Type B pancreatic cell (in vitro differentiated cells): ENCODE data around the gene IL32. TPM values are rescaled to one million over a fixed set of nuclear protein-coding genes. Genes with fewer than 3 reads are reported as not detected.
A peak's percentile ranks its signal among the peaks of the same experiment; 100 is the strongest.

ENCODE experiments used
- DNase-seq: peaks from one replicate; pipeline ENCODE4 v3.0.0; 2021; ENCODE audit warnings: mixed read lengths; ENCODE audit not compliant: unreplicated experiment; ENCODE audit errors: extremely low spot score
- H3K27ac Mint-ChIP-seq: 2 replicates; pipeline ENCODE4 v1.8.0; 2021; ENCODE audit warnings: mild to moderate bottlenecking, mixed read lengths
- H3K27me3 Mint-ChIP-seq: 2 replicates; pipeline ENCODE4 v1.8.0; 2021; ENCODE audit warnings: mixed read lengths
- H3K36me3 Mint-ChIP-seq: 2 replicates; pipeline ENCODE4 v1.8.0; 2021; ENCODE audit warnings: mixed read lengths
- H3K4me1 Mint-ChIP-seq: one replicate; pipeline ENCODE4 v1.8.0; 2021; ENCODE audit warnings: mixed read lengths; ENCODE audit not compliant: unreplicated experiment
- H3K4me3 Mint-ChIP-seq: 2 replicates; pipeline ENCODE4 v1.8.0; 2021; ENCODE audit warnings: mild to moderate bottlenecking, mixed read lengths
- H3K9me3 Mint-ChIP-seq: 2 replicates; pipeline ENCODE4 v1.8.0; 2021; ENCODE audit warnings: mixed read lengths
- CTCF ChIP-seq: fragments of 200-600 bp; sonication (generic); conservative IDR thresholded peaks from 2 replicates; pipeline ENCODE4 v1.5.0; 2021; ENCODE audit warnings: antibody characterized with exemption, mild to moderate bottlenecking
- total RNA-seq: library from RNA; stranded (reverse); gene quantifications from 2 replicates; pipeline ENCODE4 v1.2.1, GENCODE V29; 2021; ENCODE audit warnings: low replicate concordance

IL32 gene
- total RNA-seq, 1 donor from 2014 or later, result 12.7 TPM

GRCh38 chr16:3038896-3039295, 26.5 kb upstream of the IL32 start:
- TF ChIP-seq CTCF, result no peak
- no peaks in the 10 kb centered on the region for H3K9me3 Mint-ChIP-seq
- peaks cover 84% of the 10 kb centered on the region for H3K27me3 Mint-ChIP-seq
- no peak for DNase-seq
- no peaks in the 10 kb centered on the region for H3K4me1 Mint-ChIP-seq
- no peak overlapping the region for H3K4me3 Mint-ChIP-seq
- no peak overlapping the region for H3K27ac Mint-ChIP-seq
- no peaks in the 10 kb centered on the region for H3K36me3 Mint-ChIP-seq

GRCh38 chr16:3042376-3042775, 23.1 kb upstream of the IL32 start:
- Mint-ChIP-seq H3K4me3 (no peak overlapping the region), H3K27me3 (peaks cover 82% of the 10 kb centered on the region), H3K27ac (no peak overlapping the region), H3K9me3 (no peaks in the 10 kb centered on the region), H3K36me3 (no peaks in the 10 kb centered on the region), H3K4me1 (peaks cover 4% of the 10 kb centered on the region)
- no peak for DNase-seq
- TF ChIP-seq CTCF, result no peak

- H3K27me3 Mint-ChIP-seq, result peaks cover 81% of the 10 kb centered on the region
Measured at GRCh38 chr16:3044708-3045107, 20.7 kb upstream of the IL32 start.

GRCh38 chr16:3045758-3046640, 19.4 kb upstream of the IL32 start, which contains the start of gene MMP25:
Gene MMP25 (plus strand): TSS chr16:3046561. CDS start chr16:3046918, 357 bp downstream.
- no peaks in the 10 kb centered on the region for H3K9me3 Mint-ChIP-seq
- H3K4me1 Mint-ChIP-seq, result peaks cover 4% of the 10 kb centered on the region
- H3K36me3 Mint-ChIP-seq, result no peaks in the 10 kb centered on the region
- peak; percentile 73 for DNase-seq
- peak within 1 kb of the TSS; percentile 82 for H3K4me3 Mint-ChIP-seq
- TF ChIP-seq CTCF, result no peak
- H3K27ac Mint-ChIP-seq, result peak within 1 kb of the TSS; percentile 69
- H3K27me3 Mint-ChIP-seq, result peaks cover 80% of the 10 kb centered on the region

More at GRCh38 chr16:3044708-3045107, 20.7 kb upstream of the IL32 start:
- H3K27ac Mint-ChIP-seq, result no peak overlapping the region
- no peak for DNase-seq
- H3K4me1 Mint-ChIP-seq, result peaks cover 4% of the 10 kb centered on the region
- H3K36me3 Mint-ChIP-seq, result no peaks in the 10 kb centered on the region
- no peak for TF ChIP-seq CTCF
- peak overlapping the region; percentile 82 for H3K4me3 Mint-ChIP-seq
- no peaks in the 10 kb centered on the region for H3K9me3 Mint-ChIP-seq

- no peak overlapping the region for H3K27ac Mint-ChIP-seq
- H3K4me3 Mint-ChIP-seq, result peak overlapping the region; percentile 65
- H3K36me3 Mint-ChIP-seq, result no peaks in the 10 kb centered on the region
- peaks cover 79% of the 10 kb centered on the region for H3K27me3 Mint-ChIP-seq
- no peaks in the 10 kb centered on the region for H3K9me3 Mint-ChIP-seq
- H3K4me1 Mint-ChIP-seq, result peaks cover 4% of the 10 kb centered on the region
- DNase-seq, result peak; percentile 69
- no peak for TF ChIP-seq CTCF
Measured at GRCh38 chr16:3046641-3047386, 18.6 kb upstream of the IL32 start.
